GM06990 (cell line): ENCODE results near the gene ZNF546.

ENCODE experiments used
- DNase-seq: peaks from one replicate; pipeline ENCODE4 v3.0.0-alpha.2; 2011; ENCODE audit not compliant: insufficient read length; ENCODE audit errors: extremely low read depth
- H3K27me3 ChIP-seq: replicated peaks from 2 replicates; pipeline ENCODE4 v1.6.0; 2011; ENCODE audit warnings: low read length; ENCODE audit not compliant: control insufficient read depth, insufficient read depth
- H3K36me3 ChIP-seq: 2 replicates; pipeline ENCODE4 v1.5.1; 2011; ENCODE audit warnings: low read length; ENCODE audit not compliant: control insufficient read depth, insufficient read depth
- H3K4me3 ChIP-seq: replicated peaks from 2 replicates; pipeline ENCODE4 v1.5.1; 2011; ENCODE audit warnings: low read depth, mild to moderate bottlenecking, control low read depth, low read length
- CTCF ChIP-seq: IDR thresholded peaks from 2 replicates; pipeline ENCODE4 v1.5.1; 2011; ENCODE audit warnings: low read length, control low read depth, mild to moderate bottlenecking, inconsistent platforms; ENCODE audit not compliant: insufficient read depth, poor library complexity, severe bottlenecking

The ZNF546 gene

GRCh38 chr19:39963898-39964297, 33.0 kb upstream of the ZNF546 start:
- DNase-seq, result no peak
- no peak for TF ChIP-seq CTCF
- H3K27me3 ChIP-seq, result no peaks in the 10 kb centered on the region
- H3K36me3 ChIP-seq, result no peaks in the 10 kb centered on the region
- no peak overlapping the region for H3K4me3 ChIP-seq

- DNase-seq, result no peak
- Histone ChIP-seq H3K4me3 (no peak overlapping the region), H3K36me3 (no peaks in the 10 kb centered on the region), H3K27me3 (no peaks in the 10 kb centered on the region)
- no peak for TF ChIP-seq CTCF
Measured at GRCh38 chr19:39966617-39967016, 30.2 kb upstream of the ZNF546 start.

- Histone ChIP-seq H3K27me3 (no peaks in the 10 kb centered on the region), H3K36me3 (no peaks in the 10 kb centered on the region; the same call in 1 of the 2 replicates), H3K4me3 (no peak overlapping the region)
- TF ChIP-seq CTCF, result no peak
- no peak for DNase-seq
Measured at GRCh38 chr19:39967561-39967960, 29.3 kb upstream of the ZNF546 start.

GRCh38 chr19:39968789-39969188, 28.1 kb upstream of the ZNF546 start:
- H3K4me3 ChIP-seq, result no peak overlapping the region
- H3K36me3 ChIP-seq, result peaks cover 3% of the 10 kb centered on the region
- no peak for TF ChIP-seq CTCF
- no peak for DNase-seq
- no peaks in the 10 kb centered on the region for H3K27me3 ChIP-seq

GRCh38 chr19:39969266-39969665, 27.6 kb upstream of the ZNF546 start:
- Histone ChIP-seq H3K36me3 (peaks cover 4% of the 10 kb centered on the region), H3K4me3 (no peak overlapping the region), H3K27me3 (no peaks in the 10 kb centered on the region)
- no peak for TF ChIP-seq CTCF
- no peak for DNase-seq
